Upper lobe of left lung (tissue), 6 donors: ENCODE results near the gene LSM3. TPM values are rescaled to one million over a fixed set of nuclear protein-coding genes. Genes with fewer than 3 reads are reported as not detected.

Experiments
- ATAC-seq, 2 donors: fragments of 200-7000 bp; cut with Tn5 transposase; one replicate each; pipeline ENCODE4 v1.9.1; 2022; ENCODE audit warnings: mild to moderate bottlenecking in 2 of 2, moderate library complexity in 2 of 2; ENCODE audit not compliant: low FRiP score in 2 of 2
- DNase-seq, 2 donors: peaks; one replicate each; pipeline ENCODE4 v3.0.0-alpha.2; 2019 to 2020
- H3K27ac ChIP-seq, 4 donors: fragments of 200-600 bp; sonication (generic); one replicate each; pipeline ENCODE4 v1.5.1; 2016 to 2019
- H3K27me3 ChIP-seq, 4 donors: fragments of 200-600 bp; sonication (generic); one replicate each; pipeline ENCODE4 v1.5.1; 2017 to 2019
- H3K36me3 ChIP-seq, 4 donors: fragments of 200-600 bp; sonication (generic); one replicate each; pipeline ENCODE4 v1.5.1; 2016 to 2019
- H3K4me1 ChIP-seq, 4 donors: fragments of 200-600 bp; sonication (generic); one replicate each; pipeline ENCODE4 v1.5.1; 2018 to 2019
- H3K4me3 ChIP-seq, 4 donors: fragments of 200-600 bp; sonication (generic); one replicate each; pipeline ENCODE4 v1.5.1; 2017 to 2019; ENCODE audit warnings: mild to moderate bottlenecking in 2 of 4, moderate library complexity in 1 of 4
- H3K9me3 ChIP-seq, 4 donors: fragments of 200-600 bp; sonication (generic); one replicate each; pipeline ENCODE4 v1.5.1; 2018 to 2019
- EP300 ChIP-seq, 4 donors: sonication (generic); formaldehyde crosslinking; IDR thresholded peaks; one replicate each; pipeline ENCODE4 v1.5.1; 2017; ENCODE audit warnings: antibody characterized with exemption in 4 of 4, control low read depth in 2 of 4
- POLR2A ChIP-seq, 4 donors: fragments of 450-650 bp; IDR thresholded peaks; one replicate each; pipeline ENCODE4 v1.5.1; 2016 to 2017; ENCODE audit warnings: antibody characterized with exemption in 4 of 4, mild to moderate bottlenecking in 2 of 4
- POLR2AphosphoS5 ChIP-seq, 2 donors: sonication (generic); formaldehyde crosslinking; IDR thresholded peaks; one replicate each; pipeline ENCODE4 v1.5.1; 2017; ENCODE audit warnings: antibody characterized with exemption in 2 of 2
- WGBS, 2 donors: methylation state at CpG; one replicate each; pipeline ENCODE4 v1.1.5; 2017 to 2018; 5-methylcytosine and 5-hydroxymethylcytosine counted together
- total RNA-seq, 6 donors: library from RNA; depleted of rRNA in 4 of 6; stranded (reverse); fragments of >200 nt in 4 of 6; gene quantifications; one replicate each; pipeline versions ENCODE4 v1.1.0 to v1.2.1, GENCODE V29; 2016 to 2021
- TF ChIP-seq, protein P1 (sequence below), 6 experiments: fragments of 450-650 bp in 4 of 6; fragments of 200-600 bp in 2 of 6; sonication (generic) in 2 of 6; IDR thresholded peaks; one replicate each; pipeline ENCODE4 v1.5.1; 2016 to 2019; ENCODE audit warnings: antibody characterized with exemption in 6 of 6
- donor health status: DM: no; HTN: no; CAD: no; lungs with moderate emphysema.
- donor health status: DM: no; HTN: yes; CAD: no; lungs with severe emphysema.

LSM3 gene
- total RNA-seq, 6 donors from 2014 or later, result 2.1 to 10.3 (median 8.6) TPM

DNA sequence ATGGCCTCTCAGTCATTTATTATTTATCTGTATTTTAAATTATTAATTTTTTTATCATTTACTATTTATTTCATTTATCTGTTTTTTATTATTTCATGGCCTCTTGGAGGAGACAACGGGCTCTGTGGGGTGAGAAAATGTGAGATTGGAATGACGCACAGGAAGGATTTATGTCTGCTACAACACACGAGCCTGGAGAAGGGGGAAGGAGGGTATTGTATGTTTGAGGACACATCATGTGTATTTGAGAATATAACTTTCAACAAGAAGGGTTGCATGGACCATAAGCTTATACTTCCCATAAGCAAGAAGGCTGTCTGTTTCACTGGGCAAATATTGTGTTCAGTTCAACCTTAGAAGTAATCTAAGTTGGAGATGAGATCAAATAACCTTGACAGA lies 31.7 kb downstream of the LSM3 start:
- ATAC-seq, result no peak
- Histone ChIP-seq H3K4me1 (peaks cover 0 to 9% (median 2%) of the 10 kb centered on the region in 4 donors), H3K36me3 (no peaks in the 10 kb centered on the region), H3K9me3 (no peaks in the 10 kb centered on the region), H3K27me3 (no peaks in the 10 kb centered on the region), H3K27ac (no peak overlapping the region), H3K4me3 (no peak overlapping the region)
- TF ChIP-seq EP300 (IDR thresholded peaks at IDR 0.05) (no peak), POLR2A (IDR thresholded peaks at IDR 0.05) (no peak), POLR2AphosphoS5 (IDR thresholded peaks at IDR 0.05) (no peak)
- TF ChIP-seq, protein P1, sequence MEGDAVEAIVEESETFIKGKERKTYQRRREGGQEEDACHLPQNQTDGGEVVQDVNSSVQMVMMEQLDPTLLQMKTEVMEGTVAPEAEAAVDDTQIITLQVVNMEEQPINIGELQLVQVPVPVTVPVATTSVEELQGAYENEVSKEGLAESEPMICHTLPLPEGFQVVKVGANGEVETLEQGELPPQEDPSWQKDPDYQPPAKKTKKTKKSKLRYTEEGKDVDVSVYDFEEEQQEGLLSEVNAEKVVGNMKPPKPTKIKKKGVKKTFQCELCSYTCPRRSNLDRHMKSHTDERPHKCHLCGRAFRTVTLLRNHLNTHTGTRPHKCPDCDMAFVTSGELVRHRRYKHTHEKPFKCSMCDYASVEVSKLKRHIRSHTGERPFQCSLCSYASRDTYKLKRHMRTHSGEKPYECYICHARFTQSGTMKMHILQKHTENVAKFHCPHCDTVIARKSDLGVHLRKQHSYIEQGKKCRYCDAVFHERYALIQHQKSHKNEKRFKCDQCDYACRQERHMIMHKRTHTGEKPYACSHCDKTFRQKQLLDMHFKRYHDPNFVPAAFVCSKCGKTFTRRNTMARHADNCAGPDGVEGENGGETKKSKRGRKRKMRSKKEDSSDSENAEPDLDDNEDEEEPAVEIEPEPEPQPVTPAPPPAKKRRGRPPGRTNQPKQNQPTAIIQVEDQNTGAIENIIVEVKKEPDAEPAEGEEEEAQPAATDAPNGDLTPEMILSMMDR (IDR thresholded peaks at IDR 0.05), result no peak
- no peak for DNase-seq
- WGBS, 2 donors, result 46 to 70% methylated on average over 3 of the region's 3 CpGs

- 68 to 80% methylated on average over 4 of the region's 4 CpGs for WGBS, 2 donors
- Histone ChIP-seq H3K9me3 (no peaks in the 10 kb centered on the region), H3K27ac (no peak overlapping the region), H3K36me3 (no peaks in the 10 kb centered on the region), H3K4me3 (no peak overlapping the region), H3K4me1 (peaks cover 0 to 9% (median 0%) of the 10 kb centered on the region in 4 donors), H3K27me3 (no peaks in the 10 kb centered on the region)
- DNase-seq (no peak), ATAC-seq (no peak)
- TF ChIP-seq POLR2A (IDR thresholded peaks at IDR 0.05), result no peak
- TF ChIP-seq EP300 (IDR thresholded peaks at IDR 0.05), result no peak
- no peak for TF ChIP-seq POLR2AphosphoS5 (IDR thresholded peaks at IDR 0.05)
- TF ChIP-seq, protein P1 (IDR thresholded peaks at IDR 0.05), result no peak
Observed at GRCh38 chr3:14210843-14211594, 32.4 kb downstream of the LSM3 start.

DNA sequence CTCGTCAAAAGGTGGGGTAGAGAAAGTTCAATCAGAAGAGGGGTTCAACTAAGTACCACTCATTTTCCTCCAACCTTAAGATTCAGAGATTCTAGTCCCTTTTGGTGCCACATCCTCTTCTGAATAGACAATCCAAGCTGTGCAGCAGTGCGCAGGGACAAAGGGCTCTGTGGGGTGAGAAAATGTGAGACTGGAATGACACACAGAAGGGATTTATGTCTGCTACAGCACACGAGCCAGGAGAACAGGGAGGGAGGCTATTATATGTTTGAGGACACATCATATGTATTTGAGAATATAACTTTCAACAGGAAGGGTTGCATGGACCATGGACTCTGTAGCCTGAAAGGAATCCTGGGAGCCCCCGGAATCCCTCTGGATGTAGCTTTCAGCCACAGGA lies 33.0 kb downstream of the LSM3 start:
- Histone ChIP-seq H3K9me3 (no peaks in the 10 kb centered on the region), H3K4me3 (no peak overlapping the region), H3K27me3 (no peaks in the 10 kb centered on the region), H3K36me3 (no peaks in the 10 kb centered on the region), H3K4me1 (peaks cover 0 to 9% (median 0%) of the 10 kb centered on the region in 4 donors), H3K27ac (no peak overlapping the region)
- no peak for DNase-seq
- ATAC-seq, result no peak
- TF ChIP-seq POLR2A (IDR thresholded peaks at IDR 0.05) (no peak), EP300 (IDR thresholded peaks at IDR 0.05) (no peak), POLR2AphosphoS5 (IDR thresholded peaks at IDR 0.05) (no peak)
- TF ChIP-seq, protein P1 (IDR thresholded peaks at IDR 0.05), result no peak
- WGBS, 2 donors, result 61 to 79% methylated on average over 4 of the region's 4 CpGs

DNA sequence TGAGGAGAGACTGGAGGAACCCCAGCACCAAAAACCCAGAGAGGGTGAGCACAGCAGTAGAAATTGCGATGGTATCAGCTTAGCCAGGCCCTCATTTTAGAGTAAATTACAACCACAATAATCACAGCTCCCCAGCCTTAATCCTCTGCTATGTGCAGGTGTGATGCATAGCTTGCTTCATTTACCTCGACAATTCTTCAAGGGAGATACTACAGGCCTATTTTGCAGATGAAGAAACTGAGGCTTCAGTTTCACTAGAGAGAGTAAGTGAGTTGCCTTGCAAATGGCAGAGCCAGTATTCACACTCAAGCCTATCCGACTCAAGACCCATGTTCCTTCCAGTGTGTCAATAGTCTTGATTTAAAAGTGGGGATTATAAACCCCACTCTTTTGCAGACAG lies 33.4 kb downstream of the LSM3 start:
- 75 to 93% methylated on average over 2 to 3 of the region's 3 CpGs for WGBS, 2 donors
- Histone ChIP-seq H3K9me3 (no peaks in the 10 kb centered on the region), H3K27me3 (no peaks in the 10 kb centered on the region), H3K36me3 (no peaks in the 10 kb centered on the region), H3K4me1 (peaks cover 0 to 9% (median 0%) of the 10 kb centered on the region in 4 donors), H3K27ac (no peak overlapping the region), H3K4me3 (no peak overlapping the region)
- no peak for ATAC-seq
- TF ChIP-seq EP300 (IDR thresholded peaks at IDR 0.05), result no peak
- TF ChIP-seq, protein P1 (IDR thresholded peaks at IDR 0.05), result no peak
- TF ChIP-seq POLR2A (IDR thresholded peaks at IDR 0.05), result no peak
- DNase-seq, result no peak
